Mammary epithelial cell (primary cell): Measurements from ENCODE around the gene EXOC4.

Experiments used
- EZH2 ChIP-seq: IDR thresholded peaks from 2 replicates; pipeline ENCODE4 v1.6.1; 2012; ENCODE audit warnings: low read length, inconsistent platforms, borderline replicate concordance
- TF ChIP-seq, protein P1 (sequence below), 2 donors: IDR thresholded peaks in 1 of 2; conservative IDR thresholded peaks in 1 of 2; 2 replicates each; pipeline ENCODE4 v1.5.1; 2011 to 2012; ENCODE audit warnings: inconsistent platforms in 2 of 2, low read length in 2 of 2, mild to moderate bottlenecking in 2 of 2, control low read depth in 1 of 2, low read depth in 1 of 2; ENCODE audit not compliant: insufficient read depth in 1 of 2; ENCODE audit errors: extremely low read depth in 1 of 2

DNA sequence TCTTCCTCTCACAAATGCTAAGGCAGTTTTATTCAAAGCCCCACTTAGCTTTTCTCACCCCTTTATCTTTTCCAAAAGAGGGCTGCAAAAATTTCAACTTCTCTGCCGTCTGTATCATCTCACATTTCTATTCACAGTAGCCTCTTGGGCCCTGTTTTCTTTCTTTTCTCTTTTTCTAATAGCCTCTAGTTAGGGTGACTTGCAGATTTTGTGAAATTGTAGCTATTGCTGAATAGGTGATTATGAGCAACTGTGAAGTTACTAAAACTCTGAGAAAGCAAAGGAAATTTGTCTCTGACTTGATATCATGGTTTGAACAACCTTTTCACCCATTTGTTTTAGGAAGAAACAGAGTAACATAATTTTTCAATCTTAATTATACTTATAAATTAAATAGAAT, 29.2 kb downstream of the EXOC4 start:
- TF ChIP-seq, protein P1, sequence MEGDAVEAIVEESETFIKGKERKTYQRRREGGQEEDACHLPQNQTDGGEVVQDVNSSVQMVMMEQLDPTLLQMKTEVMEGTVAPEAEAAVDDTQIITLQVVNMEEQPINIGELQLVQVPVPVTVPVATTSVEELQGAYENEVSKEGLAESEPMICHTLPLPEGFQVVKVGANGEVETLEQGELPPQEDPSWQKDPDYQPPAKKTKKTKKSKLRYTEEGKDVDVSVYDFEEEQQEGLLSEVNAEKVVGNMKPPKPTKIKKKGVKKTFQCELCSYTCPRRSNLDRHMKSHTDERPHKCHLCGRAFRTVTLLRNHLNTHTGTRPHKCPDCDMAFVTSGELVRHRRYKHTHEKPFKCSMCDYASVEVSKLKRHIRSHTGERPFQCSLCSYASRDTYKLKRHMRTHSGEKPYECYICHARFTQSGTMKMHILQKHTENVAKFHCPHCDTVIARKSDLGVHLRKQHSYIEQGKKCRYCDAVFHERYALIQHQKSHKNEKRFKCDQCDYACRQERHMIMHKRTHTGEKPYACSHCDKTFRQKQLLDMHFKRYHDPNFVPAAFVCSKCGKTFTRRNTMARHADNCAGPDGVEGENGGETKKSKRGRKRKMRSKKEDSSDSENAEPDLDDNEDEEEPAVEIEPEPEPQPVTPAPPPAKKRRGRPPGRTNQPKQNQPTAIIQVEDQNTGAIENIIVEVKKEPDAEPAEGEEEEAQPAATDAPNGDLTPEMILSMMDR (conservative IDR thresholded peaks at IDR 0.05 in 1 of 2, IDR thresholded peaks at IDR 0.05 in 1 of 2; ENCODE audit: extremely low read depth in 1 of 2, insufficient read depth in 1 of 2, low read depth in 1 of 2, low read length in 2 of 2) = no peak
- no peak for TF ChIP-seq EZH2
